GM06990 (cell line): Measurements from ENCODE around the gene SKI.
"Not testable (repeated sequence)": the region's sequence is repeated elsewhere in the genome, so short reads cannot be mapped to it uniquely, and the experiment has no call there.

Source experiments
- DNase-seq: peaks from one replicate; pipeline ENCODE4 v3.0.0-alpha.2; 2011; ENCODE audit not compliant: insufficient read length; ENCODE audit errors: extremely low read depth
- H3K27me3 ChIP-seq: replicated peaks from 2 replicates; pipeline ENCODE4 v1.6.0; 2011; ENCODE audit warnings: low read length; ENCODE audit not compliant: control insufficient read depth, insufficient read depth
- H3K36me3 ChIP-seq: 2 replicates; pipeline ENCODE4 v1.5.1; 2011; ENCODE audit warnings: low read length; ENCODE audit not compliant: control insufficient read depth, insufficient read depth
- H3K4me3 ChIP-seq: replicated peaks from 2 replicates; pipeline ENCODE4 v1.5.1; 2011; ENCODE audit warnings: low read depth, mild to moderate bottlenecking, control low read depth, low read length
- TF ChIP-seq, protein P1 (sequence below): IDR thresholded peaks from 2 replicates; pipeline ENCODE4 v1.5.1; 2011; ENCODE audit warnings: low read length, control low read depth, mild to moderate bottlenecking, inconsistent platforms; ENCODE audit not compliant: insufficient read depth, poor library complexity, severe bottlenecking

Gene SKI

DNA sequence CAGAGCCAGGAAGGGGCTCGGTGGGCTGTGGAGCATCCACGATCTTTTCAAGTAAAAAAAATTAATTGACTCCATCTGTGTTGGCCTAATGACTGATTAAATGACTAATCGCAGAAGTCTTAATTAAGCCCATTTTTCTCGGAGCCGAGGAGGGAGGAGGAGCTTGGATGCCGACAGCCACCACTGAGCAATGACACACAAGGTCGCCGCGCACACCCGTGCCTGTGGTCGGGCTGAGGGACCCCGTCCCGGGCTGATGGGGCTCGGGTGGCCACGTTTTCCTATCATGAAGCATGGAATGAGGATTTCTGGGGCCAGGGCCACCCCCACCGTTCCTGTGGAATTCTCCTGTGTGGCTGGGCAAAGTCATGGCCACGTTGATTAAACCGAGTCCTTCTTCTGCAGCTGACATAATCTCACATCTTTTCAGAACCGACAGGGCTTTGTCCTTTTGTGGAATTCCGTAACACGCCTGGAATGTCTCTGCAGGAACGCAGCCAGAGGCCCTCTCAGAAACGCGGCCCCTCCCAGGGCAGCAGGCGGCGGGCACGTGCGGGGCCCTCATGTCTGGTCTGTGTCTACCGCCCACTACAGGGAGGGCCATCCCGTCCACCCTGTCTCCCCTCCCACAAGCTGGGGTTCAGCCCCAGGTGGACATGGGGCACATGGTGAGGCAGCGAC, 102.5 kb downstream of the SKI start:
- TF ChIP-seq, protein P1, sequence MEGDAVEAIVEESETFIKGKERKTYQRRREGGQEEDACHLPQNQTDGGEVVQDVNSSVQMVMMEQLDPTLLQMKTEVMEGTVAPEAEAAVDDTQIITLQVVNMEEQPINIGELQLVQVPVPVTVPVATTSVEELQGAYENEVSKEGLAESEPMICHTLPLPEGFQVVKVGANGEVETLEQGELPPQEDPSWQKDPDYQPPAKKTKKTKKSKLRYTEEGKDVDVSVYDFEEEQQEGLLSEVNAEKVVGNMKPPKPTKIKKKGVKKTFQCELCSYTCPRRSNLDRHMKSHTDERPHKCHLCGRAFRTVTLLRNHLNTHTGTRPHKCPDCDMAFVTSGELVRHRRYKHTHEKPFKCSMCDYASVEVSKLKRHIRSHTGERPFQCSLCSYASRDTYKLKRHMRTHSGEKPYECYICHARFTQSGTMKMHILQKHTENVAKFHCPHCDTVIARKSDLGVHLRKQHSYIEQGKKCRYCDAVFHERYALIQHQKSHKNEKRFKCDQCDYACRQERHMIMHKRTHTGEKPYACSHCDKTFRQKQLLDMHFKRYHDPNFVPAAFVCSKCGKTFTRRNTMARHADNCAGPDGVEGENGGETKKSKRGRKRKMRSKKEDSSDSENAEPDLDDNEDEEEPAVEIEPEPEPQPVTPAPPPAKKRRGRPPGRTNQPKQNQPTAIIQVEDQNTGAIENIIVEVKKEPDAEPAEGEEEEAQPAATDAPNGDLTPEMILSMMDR: no peak
- H3K4me3 ChIP-seq: no peak overlapping the region
- H3K36me3 ChIP-seq: no peaks in the 10 kb centered on the region
- DNase-seq: no peak
- H3K27me3 ChIP-seq: no peaks in the 10 kb centered on the region

DNA sequence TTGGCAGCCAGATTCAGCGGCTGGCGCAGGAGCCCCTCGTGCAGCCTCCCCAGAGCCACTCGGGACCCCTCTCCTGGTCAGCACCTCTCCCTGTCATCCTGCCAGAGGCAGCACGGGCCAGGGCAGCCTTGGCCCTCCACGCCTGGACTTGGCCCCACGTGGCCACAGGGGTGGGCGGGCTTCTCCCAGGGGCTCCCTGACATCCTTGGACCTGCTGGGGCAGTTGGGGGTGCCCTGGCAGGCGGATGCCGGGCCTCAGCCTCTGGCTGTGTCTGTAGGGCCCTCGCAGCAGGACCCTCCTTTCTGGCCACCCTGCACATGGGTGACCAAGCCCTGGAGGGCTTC, 103.1 kb downstream of the SKI start:
- TF ChIP-seq, protein P1: no peak
- H3K4me3 ChIP-seq: no peak overlapping the region
- no peak for DNase-seq
- H3K27me3 ChIP-seq: no peaks in the 10 kb centered on the region
- no peaks in the 10 kb centered on the region for H3K36me3 ChIP-seq

DNA sequence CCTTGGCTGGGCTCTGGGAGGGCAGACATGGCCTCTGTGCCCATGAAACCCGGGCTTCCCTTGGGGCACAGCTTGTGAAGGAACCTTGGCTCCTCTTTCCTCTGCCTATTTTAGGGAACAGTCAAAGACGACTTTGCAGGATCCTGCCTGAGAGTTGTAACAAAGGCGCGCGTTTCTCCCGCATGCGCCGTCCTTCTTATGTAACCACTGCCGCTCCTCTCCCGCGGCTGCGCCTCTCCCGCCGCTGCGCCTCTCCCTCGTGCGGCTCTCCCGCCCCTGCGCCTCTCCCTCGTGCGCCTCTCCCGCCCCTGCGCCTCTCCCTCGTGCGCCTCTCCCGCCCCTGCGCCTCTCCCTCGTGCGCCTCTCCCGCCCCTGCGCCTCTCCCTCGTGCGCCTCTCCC, 103.5 kb downstream of the SKI start:
- H3K27me3 ChIP-seq, DNase-seq: not testable (repeated sequence)

DNA sequence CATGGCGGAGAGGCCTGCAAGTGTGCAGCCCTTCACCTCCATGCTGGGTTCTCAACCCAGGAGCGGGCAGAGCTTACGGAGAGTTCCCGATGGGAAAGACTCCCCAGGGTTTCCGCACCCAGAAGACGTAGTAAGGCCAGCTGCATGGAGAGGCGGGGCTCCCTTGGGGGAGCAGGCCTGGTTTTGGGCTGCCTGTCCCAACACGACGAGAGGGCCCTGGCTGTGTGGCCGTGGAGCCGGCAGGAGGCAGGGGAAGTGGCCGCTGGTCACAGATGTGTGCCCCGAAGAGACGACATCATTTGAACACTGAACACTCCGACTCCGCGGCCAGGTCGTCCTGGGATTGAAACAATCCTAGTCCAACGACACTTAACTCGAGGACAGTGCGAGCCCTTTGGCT, 106.2 kb downstream of the SKI start:
- no peaks in the 10 kb centered on the region for H3K36me3 ChIP-seq
- TF ChIP-seq, protein P1: no peak
- no peak overlapping the region for H3K4me3 ChIP-seq
- no peaks in the 10 kb centered on the region; the same call in 1 of the 2 replicates for H3K27me3 ChIP-seq
- DNase-seq: no peak

More for the DNA sequence above, 103.5 kb downstream of the SKI start:
- H3K36me3 ChIP-seq, H3K4me3 ChIP-seq: not testable (repeated sequence)

DNA sequence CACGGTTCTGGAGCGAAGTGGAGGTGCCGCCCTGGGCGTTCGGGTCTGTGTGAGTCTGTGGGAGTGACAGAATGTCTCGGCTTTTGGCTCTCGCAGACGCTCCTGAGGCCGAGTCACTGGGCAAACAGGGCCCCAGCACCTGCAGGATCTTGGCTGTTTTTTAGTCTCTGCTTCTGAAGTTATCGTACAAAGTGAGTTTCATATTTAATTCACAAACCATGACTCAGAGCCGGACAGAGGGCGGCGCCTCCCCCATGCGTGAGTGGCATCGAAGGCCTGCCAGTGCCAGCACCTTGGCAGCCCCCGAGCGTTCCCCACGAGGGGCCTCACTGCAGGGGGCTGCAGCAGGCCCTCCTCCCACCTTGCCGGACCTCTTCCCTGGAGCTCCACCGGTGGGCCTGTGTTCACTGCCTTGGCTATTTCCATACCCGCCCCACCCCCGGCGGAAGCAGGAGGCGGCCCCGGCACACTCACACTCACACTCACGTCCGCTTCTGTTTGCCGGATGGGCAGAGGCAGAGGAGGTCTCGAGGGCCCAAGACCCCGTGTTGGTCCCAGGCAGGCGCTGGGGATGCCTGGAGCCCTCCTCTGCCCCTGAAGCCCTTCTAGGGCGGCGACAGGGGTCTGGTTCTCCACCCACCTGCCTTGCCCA, 106.9 kb downstream of the SKI start:
- Histone ChIP-seq H3K27me3 (no peaks in the 10 kb centered on the region; the same call in 1 of the 2 replicates), H3K4me3 (no peak overlapping the region), H3K36me3 (no peaks in the 10 kb centered on the region)
- DNase-seq: no peak
- TF ChIP-seq, protein P1: no peak

DNA sequence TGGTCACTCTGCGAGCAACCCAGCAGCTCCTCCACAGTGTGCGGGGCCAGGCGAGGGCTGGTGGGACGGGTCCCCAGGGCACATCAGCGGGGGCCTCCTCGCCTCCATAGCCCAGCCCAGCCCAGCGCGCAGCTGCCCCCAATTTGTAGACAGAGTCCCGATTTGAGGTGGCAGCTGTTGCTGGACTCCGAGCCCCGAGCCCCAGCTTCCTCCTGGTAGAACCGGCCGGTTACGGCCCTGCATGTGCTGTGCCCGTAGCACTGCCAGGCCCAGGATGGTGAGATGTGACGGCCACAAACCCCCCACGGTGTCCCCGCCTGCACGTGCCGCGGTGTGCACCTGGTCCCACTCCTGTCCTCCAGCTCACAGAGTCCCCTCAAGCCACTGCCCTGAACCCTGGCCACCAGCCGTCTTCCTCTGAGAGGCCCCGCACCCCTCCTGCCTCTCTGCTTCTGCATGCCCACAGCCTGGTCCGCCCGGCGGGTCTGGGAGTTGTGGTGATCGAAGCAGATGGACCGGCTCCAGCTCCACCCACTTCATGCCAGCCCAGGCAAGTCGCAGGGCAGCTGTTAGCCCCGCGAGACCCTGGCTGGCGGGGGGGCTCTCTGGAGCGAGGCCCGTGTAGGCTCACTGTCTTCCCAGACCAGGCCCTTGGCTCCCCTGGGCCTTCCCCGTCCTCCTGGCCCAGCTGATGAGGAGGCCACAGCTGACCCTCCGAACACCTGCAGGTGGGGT, 107.8 kb downstream of the SKI start:
- no peaks in the 10 kb centered on the region for H3K36me3 ChIP-seq
- no peaks in the 10 kb centered on the region; the same call in 1 of the 2 replicates for H3K27me3 ChIP-seq
- TF ChIP-seq, protein P1: no peak
- DNase-seq: no peak
- no peak overlapping the region for H3K4me3 ChIP-seq
